B cell (primary cell): ENCODE data around the gene PYY. TPM values are rescaled to one million over a fixed set of nuclear protein-coding genes. Genes with fewer than 3 reads are reported as not detected.
"Not testable (repeated sequence)": the region's sequence is repeated elsewhere in the genome, so short reads cannot be mapped to it uniquely, and the experiment has no call there.

Experiments
- ATAC-seq: fragments of 200-7000 bp; cut with Tn5 transposase; one replicate; pipeline ENCODE4 v1.10.0; 2021; ENCODE audit warnings: low read depth, mild to moderate bottlenecking, moderate number of reproducible peaks, moderate library complexity
- CTCF ChIA-PET: fragments of 350-600 bp; sonication (Branson Sonifier 250); formaldehyde crosslinking; loops from one replicate; lab custom pipeline; 2021; ENCODE audit warnings: antibody characterized with exemption, inconsistent platforms; lab: Charles Lee
- POLR2A ChIA-PET: fragments of 350-600 bp; sonication (Branson Sonifier 250); formaldehyde crosslinking; loops from one replicate; lab custom pipeline; 2021; ENCODE audit warnings: antibody characterized with exemption; lab: Charles Lee
- DNase-seq: peaks from one replicate; pipeline ENCODE4 v3.0.0; 2013
- H2AFZ ChIP-seq: 2 replicates; pipeline ENCODE4 v1.6.1; 2012; ENCODE audit warnings: mild to moderate bottlenecking, low read depth, low read length; ENCODE audit not compliant: insufficient read depth, poor library complexity, severe bottlenecking
- H3K27ac ChIP-seq, 2 donors: 1 replicate in 1 of 2; 2 replicates in 1 of 2; pipeline ENCODE4 v1.5.1; 2012 to 2013; ENCODE audit warnings: low read length in 2 of 2, mild to moderate bottlenecking in 2 of 2, moderate library complexity in 1 of 2
- H3K27me3 ChIP-seq, 4 experiments: fragments of 200-600 bp in 1 of 4; sonication (generic) in 1 of 4; replicated peaks in 1 of 4; 1 replicate in 2 of 4; 2 replicates in 2 of 4; pipeline versions ENCODE4 v1.6.1 to v1.7.0; 2013 to 2016; ENCODE audit warnings: low read length in 3 of 4, mild to moderate bottlenecking in 2 of 4, mixed read lengths in 1 of 4, moderate library complexity in 1 of 4; ENCODE audit not compliant: insufficient read depth in 4 of 4, control insufficient read depth in 3 of 4; ENCODE audit errors: control extremely low read depth in 1 of 4
- H3K36me3 ChIP-seq, 2 experiments: replicated peaks in 1 of 2; 1 replicate in 1 of 2; 2 replicates in 1 of 2; pipeline versions ENCODE4 v1.6.1 to v1.7.1; 2013; ENCODE audit warnings: low read length in 1 of 2; ENCODE audit not compliant: insufficient read depth in 2 of 2, control insufficient read depth in 1 of 2; ENCODE audit errors: control extremely low read depth in 1 of 2, extremely low read depth in 1 of 2
- H3K4me1 ChIP-seq, 2 donors: fragments of 200-600 bp in 1 of 2; sonication (generic) in 1 of 2; 1 replicate in 1 of 2; 2 replicates in 1 of 2; pipeline versions ENCODE4 v1.5.1 to v1.6.1; 2013 to 2017; ENCODE audit warnings: low read length in 2 of 2; ENCODE audit not compliant: control insufficient read depth in 2 of 2, insufficient read depth in 2 of 2
- H3K4me2 ChIP-seq: replicated peaks from 2 replicates; pipeline ENCODE3; 2012; ENCODE audit warnings: mild to moderate bottlenecking, low read depth, low read length; ENCODE audit not compliant: poor library complexity, severe bottlenecking
- H3K4me3 ChIP-seq, 5 experiments: fragments of 200-600 bp in 1 of 5; sonication (generic) in 1 of 5; 1 replicate in 3 of 5; 2 replicates in 2 of 5; pipeline versions ENCODE4 v1.5.1 to v1.7.0; 2011 to 2016; ENCODE audit warnings: low read length in 4 of 5, mild to moderate bottlenecking in 4 of 5, low read depth in 2 of 5, control low read depth in 1 of 5, moderate library complexity in 1 of 5; ENCODE audit not compliant: insufficient read depth in 1 of 5; ENCODE audit errors: control extremely low read depth in 1 of 5, extremely low read depth in 1 of 5
- H3K79me2 ChIP-seq: fragments of 200-600 bp; sonication (generic); one replicate; pipeline ENCODE4 v1.6.0; 2016; ENCODE audit warnings: low read length; ENCODE audit not compliant: control insufficient read depth, insufficient read depth
- H3K9ac ChIP-seq: fragments of 200-600 bp; sonication (generic); 2 replicates; pipeline ENCODE4 v1.6.1; 2017; ENCODE audit warnings: mild to moderate bottlenecking, low read length, moderate library complexity
- H3K9me3 ChIP-seq, 3 donors: one replicate each; pipeline versions ENCODE4 v1.6.1 to v1.7.1; 2013; ENCODE audit warnings: low read length in 2 of 3; ENCODE audit not compliant: control insufficient read depth in 2 of 3, insufficient read depth in 1 of 3; ENCODE audit errors: control extremely low read depth in 1 of 3
- H4K20me1 ChIP-seq: 2 replicates; pipeline ENCODE4 v1.6.0; 2012; ENCODE audit warnings: mild to moderate bottlenecking, low read length; ENCODE audit not compliant: insufficient read depth, control insufficient read depth, poor library complexity, severe bottlenecking
- H3K27ac Mint-ChIP-seq: one replicate; pipeline ENCODE4 v1.8.0; 2021; ENCODE audit warnings: mixed read lengths
- H3K27me3 Mint-ChIP-seq: one replicate; pipeline ENCODE4 v1.8.0; 2021; ENCODE audit warnings: mixed read lengths
- H3K4me1 Mint-ChIP-seq: one replicate; pipeline ENCODE4 v1.8.0; 2021; ENCODE audit warnings: mixed read lengths
- H3K4me3 Mint-ChIP-seq: one replicate; pipeline ENCODE4 v1.8.0; 2021; ENCODE audit warnings: mixed read lengths
- H3K9me3 Mint-ChIP-seq: one replicate; pipeline ENCODE4 v1.8.0; 2022; ENCODE audit warnings: mixed read lengths; ENCODE audit not compliant: insufficient read depth
- EZH2 ChIP-seq: IDR thresholded peaks from 2 replicates; pipeline ENCODE4 v1.6.1; 2012; ENCODE audit warnings: borderline replicate concordance, low read depth, mild to moderate bottlenecking, moderate library complexity, low read length; ENCODE audit not compliant: insufficient read depth, poor library complexity, severe bottlenecking
- WGBS: methylation state at CpG from one replicate; pipeline ENCODE4 v1.1.5; 2013; ENCODE audit warnings: missing lambda C conversion rate; ENCODE audit not compliant: insufficient coverage; 5-methylcytosine and 5-hydroxymethylcytosine counted together
- intact Hi-C: fragments of 100-400 bp; cut with micrococcal nuclease; formaldehyde crosslinking; loops from one replicate; pipeline ENCODE4 v1.10.0; 2022
- polyA plus RNA-seq: library from polyadenylated mRNA; depleted of rRNA; stranded (reverse); fragments of >200 nt; gene quantifications from 2 replicates; pipeline ENCODE4 v1.2.3, GENCODE V29; 2012
- total RNA-seq, 2 donors: library from RNA; stranded (reverse); fragments of 120-200 nt in 1 of 2; gene quantifications; 1 replicate in 1 of 2; 2 replicates in 1 of 2; pipeline versions ENCODE4 v1.2.3 to v1.2.4, GENCODE V29; 2013 to 2022
- TF ChIP-seq, protein P1 (sequence below): fragments of 200-600 bp; IDR thresholded peaks from one replicate; pipeline ENCODE4 v1.8.0; 2022; ENCODE audit warnings: antibody characterized with exemption, mild to moderate bottlenecking

The PYY gene
- total and polyA plus RNA-seq, 2 donors (not counting 1 experiment from before 2014, with no cell fraction given) = 0.19 TPM; not detected in 1

DNA sequence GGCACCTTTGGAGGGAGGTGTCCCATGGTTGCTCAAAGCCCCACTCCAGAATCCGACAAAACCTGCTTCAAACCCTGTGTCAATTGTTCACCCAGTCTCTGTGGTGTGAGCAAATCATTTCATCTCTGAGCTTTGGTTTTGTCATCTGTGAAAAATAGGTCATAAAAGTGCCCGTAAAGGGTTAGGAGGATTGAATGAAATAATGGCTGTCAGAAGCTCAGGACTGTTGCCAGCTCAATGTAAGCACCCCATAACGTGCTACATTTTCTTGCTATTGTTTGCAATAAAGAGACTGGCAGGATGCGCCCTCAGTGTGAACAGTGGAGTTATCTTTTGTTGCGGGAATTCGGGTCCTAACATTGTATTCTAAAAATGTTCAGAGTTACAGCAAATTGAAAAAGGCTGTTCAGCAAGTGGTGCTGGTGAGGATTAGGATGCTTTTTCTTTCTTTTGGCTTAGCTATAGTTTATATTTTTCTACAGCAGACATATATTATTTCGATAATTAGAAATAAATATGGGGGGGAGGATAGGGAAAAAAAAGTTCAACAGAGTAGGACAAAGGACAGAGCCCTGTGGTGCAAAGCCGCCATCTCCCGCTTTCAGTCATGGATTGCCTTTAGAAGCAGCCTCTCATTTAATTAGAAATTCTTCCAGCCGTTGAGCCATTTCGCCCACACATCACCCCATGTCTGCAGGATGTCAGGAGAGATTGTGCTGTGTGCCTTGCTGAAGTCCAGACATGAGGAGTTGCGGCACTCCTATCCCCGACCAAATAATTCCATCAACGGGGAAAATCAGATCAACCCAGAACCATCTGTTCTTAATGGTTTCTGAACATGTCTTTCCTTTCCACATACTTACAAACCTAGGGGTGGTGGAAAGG is 20.9 kb upstream of the PYY start:
- TF ChIP-seq EZH2 = no peak
- TF ChIP-seq, protein P1, sequence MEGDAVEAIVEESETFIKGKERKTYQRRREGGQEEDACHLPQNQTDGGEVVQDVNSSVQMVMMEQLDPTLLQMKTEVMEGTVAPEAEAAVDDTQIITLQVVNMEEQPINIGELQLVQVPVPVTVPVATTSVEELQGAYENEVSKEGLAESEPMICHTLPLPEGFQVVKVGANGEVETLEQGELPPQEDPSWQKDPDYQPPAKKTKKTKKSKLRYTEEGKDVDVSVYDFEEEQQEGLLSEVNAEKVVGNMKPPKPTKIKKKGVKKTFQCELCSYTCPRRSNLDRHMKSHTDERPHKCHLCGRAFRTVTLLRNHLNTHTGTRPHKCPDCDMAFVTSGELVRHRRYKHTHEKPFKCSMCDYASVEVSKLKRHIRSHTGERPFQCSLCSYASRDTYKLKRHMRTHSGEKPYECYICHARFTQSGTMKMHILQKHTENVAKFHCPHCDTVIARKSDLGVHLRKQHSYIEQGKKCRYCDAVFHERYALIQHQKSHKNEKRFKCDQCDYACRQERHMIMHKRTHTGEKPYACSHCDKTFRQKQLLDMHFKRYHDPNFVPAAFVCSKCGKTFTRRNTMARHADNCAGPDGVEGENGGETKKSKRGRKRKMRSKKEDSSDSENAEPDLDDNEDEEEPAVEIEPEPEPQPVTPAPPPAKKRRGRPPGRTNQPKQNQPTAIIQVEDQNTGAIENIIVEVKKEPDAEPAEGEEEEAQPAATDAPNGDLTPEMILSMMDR = no peak
- Mint-ChIP-seq H3K4me1 (no peaks in the 10 kb centered on the region), H3K27me3 (peaks cover 16% of the 10 kb centered on the region), H3K27ac (no peak overlapping the region), H3K4me3 (no peak overlapping the region), H3K9me3 (no peaks in the 10 kb centered on the region)
- Histone ChIP-seq H3K4me2 (no peak overlapping the region), H3K79me2 (no peaks in the 10 kb centered on the region), H3K9ac (no peak overlapping the region), H3K4me3 (no peak overlapping the region), H3K9me3 (no peaks in the 10 kb centered on the region), H3K4me1 (no peaks in the 10 kb centered on the region), H3K36me3 (no peaks in the 10 kb centered on the region), H4K20me1 (no peaks in the 10 kb centered on the region), H3K27ac (no peak overlapping the region), H2AFZ (no peak overlapping the region), H3K27me3 (peaks cover 0 to 6% (median 0%) of the 10 kb centered on the region in 4 experiments)
- DNase-seq (no peak), ATAC-seq (no peak)
- intact Hi-C loops = no loop called here
- POLR2A ChIA-PET = no interaction called here
- 79% methylated on average over 4 of the region's 14 CpGs for WGBS
- CTCF ChIA-PET = no interaction called here

DNA sequence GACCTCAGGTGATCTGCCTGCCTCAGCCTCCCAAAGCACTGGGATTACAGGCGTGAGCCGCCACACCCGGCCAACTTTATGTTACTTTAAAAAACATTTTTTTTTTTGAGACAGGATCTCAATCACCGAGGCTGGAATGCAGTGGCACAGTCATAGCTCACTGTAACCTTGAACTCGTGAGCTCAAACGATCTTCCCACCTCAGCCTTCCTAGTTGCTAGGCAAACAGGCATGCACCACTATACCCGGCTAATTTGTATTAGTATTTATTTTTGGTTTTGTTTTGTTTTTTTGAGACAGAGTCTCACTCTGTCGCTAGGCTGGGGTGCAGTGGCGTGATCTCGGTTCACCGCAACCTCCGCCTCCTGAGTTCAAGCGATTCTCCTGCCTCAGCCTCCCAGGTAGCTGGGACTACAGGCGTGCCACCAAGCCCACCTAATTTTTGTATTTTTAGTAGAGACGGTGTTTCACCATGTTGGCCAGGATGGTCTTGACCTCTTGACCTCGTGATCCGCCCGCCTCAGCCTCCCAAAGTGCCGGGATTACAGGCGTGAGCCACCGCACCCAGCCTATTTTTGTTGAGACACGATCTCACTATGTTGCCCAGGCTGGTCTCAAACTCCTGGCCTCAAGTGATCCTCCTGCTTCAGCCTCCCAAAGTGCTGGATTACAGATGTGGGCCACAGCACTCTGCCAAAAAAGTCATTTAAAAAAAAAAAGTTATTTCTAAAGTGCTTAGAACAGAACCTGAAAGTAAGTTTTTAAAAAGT is 18.9 kb upstream of the PYY start:
- H3K27me3 Mint-ChIP-seq = peaks cover 18% of the 10 kb centered on the region
- WGBS = 91% methylated on average over 18 of the region's 22 CpGs
- H3K4me2 ChIP-seq, DNase-seq, H3K4me1 ChIP-seq, H3K79me2 ChIP-seq, intact Hi-C loops, ATAC-seq, H2AFZ ChIP-seq, H3K36me3 ChIP-seq, POLR2A ChIA-PET, H3K4me1 Mint-ChIP-seq, H3K4me3 Mint-ChIP-seq, H3K9me3 ChIP-seq, H3K9ac ChIP-seq, H3K27ac ChIP-seq, H3K4me3 ChIP-seq, H3K27me3 ChIP-seq, H3K27ac Mint-ChIP-seq, H3K9me3 Mint-ChIP-seq, H4K20me1 ChIP-seq, CTCF ChIA-PET: not testable (repeated sequence)

DNA sequence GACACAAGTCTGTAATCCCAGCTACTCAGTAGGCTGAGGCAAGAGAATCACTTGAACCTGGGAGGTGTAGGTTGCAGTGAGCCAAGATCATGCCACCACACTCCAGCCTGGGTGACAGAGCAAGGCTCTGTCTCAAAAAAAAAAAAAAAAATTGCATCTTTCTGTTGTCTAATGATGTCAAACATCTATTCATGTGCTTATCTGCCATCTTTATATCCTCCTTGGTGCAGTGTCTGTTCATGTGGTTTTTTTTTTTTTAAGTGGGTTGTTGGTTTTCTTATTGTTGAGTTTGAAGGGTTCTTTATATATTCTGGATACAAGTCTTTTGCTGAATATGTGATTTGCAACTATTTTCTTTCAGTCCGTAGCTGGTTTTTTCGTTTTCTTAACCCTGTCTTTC is 17.7 kb upstream of the PYY start:
- H3K79me2 ChIP-seq, ATAC-seq, H3K27ac Mint-ChIP-seq, H3K4me3 Mint-ChIP-seq, POLR2A ChIA-PET, H3K27ac ChIP-seq, H3K4me1 Mint-ChIP-seq, DNase-seq, intact Hi-C loops, H3K36me3 ChIP-seq, H2AFZ ChIP-seq, H3K9ac ChIP-seq, H3K4me2 ChIP-seq, H3K4me1 ChIP-seq, H3K9me3 ChIP-seq, H3K27me3 ChIP-seq, H4K20me1 ChIP-seq, H3K9me3 Mint-ChIP-seq, H3K4me3 ChIP-seq: not testable (repeated sequence)
- no CpG with 5 or more reads among the region's 2 CpGs for WGBS
- H3K27me3 Mint-ChIP-seq = peaks cover 22% of the 10 kb centered on the region
- CTCF ChIA-PET = interaction anchor here (0.7 kb wide), 1 partner anchor 895 kb away, joined by 4 read pairs; no protein-coding TSS in a partner anchor
